GM12891 (cell line): Measurements from ENCODE around the gene EFCAB11.

Experiments used
- POLR2A ChIP-seq: IDR thresholded peaks from 2 replicates; pipeline ENCODE4 v1.6.1; 2011; ENCODE audit warnings: low read depth, low read length, control low read depth
- POLR2AphosphoS5 ChIP-seq: IDR thresholded peaks from 2 replicates; pipeline ENCODE4 v1.6.1; 2011; ENCODE audit warnings: low read depth, low read length, control low read depth
- POU2F2 ChIP-seq: IDR thresholded peaks from 2 replicates; pipeline ENCODE4 v1.6.1; 2011; ENCODE audit warnings: low read depth, mild to moderate bottlenecking, control low read depth, low read length, moderate library complexity
- SPI1 ChIP-seq: IDR thresholded peaks from 2 replicates; pipeline ENCODE4 v1.6.1; 2011; ENCODE audit warnings: low read depth, low read length, control low read depth
- TAF1 ChIP-seq: IDR thresholded peaks from 2 replicates; pipeline ENCODE4 v1.6.1; 2011; ENCODE audit warnings: low read depth, low read length, control low read depth

- TF ChIP-seq POLR2A = no peak
- no peak for TF ChIP-seq POLR2AphosphoS5
- no peak for TF ChIP-seq TAF1
- no peak for TF ChIP-seq SPI1
- TF ChIP-seq POU2F2 = no peak
These were observed 64.9 kb downstream of the EFCAB11 start for GRCh38 chr14:89889626-89890025.
